GM21619 (cell line): Measurements from ENCODE around the gene TSSK6.
A peak's percentile ranks its signal among the peaks of the same experiment; 100 is the strongest.
"Not testable (repeated sequence)": the region's sequence is repeated elsewhere in the genome, so short reads cannot be mapped to it uniquely, and the experiment has no call there.

Experiments
- ATAC-seq: cut with Tn5 transposase; IDR thresholded peaks from one replicate; pipeline ENCODE4 v1.9.1; 2021; ENCODE audit not compliant: unreplicated experiment

The TSSK6 gene

DNA sequence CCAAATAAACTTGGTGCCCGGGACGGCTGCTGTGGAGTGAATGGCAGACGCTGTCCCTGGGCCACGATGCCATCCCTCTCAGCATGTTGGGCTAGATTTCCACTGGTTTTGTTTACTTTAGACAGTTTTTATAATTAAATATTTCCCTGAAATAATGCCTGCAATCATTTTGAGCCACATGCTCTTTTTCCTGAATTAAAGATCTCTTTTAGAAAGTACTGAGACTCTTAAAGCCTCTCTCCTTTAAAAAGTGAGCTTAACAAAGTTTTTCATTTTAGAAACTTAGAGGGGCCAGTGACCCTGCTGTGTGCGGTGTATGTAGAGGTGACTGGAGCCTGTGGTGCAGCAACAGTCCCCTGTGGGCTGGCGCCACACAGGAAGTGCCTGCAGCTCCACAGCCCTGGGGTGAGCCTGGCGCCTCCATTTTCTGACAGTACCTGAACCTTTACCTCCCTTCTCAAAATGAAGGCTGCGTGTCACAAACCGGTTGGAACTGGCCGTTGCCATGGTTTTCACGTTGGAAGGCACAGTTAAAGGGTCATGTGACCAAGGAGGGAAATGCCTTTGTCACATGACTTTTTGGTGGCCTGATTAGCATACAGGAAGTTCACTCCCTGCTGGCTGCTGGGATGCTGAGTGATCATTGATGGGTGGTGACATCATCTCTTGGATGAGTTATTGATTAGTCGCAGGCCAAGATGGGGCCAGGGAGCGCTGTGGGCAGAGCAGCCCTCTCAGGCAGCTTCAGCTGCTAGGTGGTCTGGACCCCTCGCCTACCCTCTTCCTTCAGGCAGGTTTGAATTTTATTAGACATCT, 26.3 kb downstream of the TSSK6 start:
- peak; percentile 60 for ATAC-seq

DNA sequence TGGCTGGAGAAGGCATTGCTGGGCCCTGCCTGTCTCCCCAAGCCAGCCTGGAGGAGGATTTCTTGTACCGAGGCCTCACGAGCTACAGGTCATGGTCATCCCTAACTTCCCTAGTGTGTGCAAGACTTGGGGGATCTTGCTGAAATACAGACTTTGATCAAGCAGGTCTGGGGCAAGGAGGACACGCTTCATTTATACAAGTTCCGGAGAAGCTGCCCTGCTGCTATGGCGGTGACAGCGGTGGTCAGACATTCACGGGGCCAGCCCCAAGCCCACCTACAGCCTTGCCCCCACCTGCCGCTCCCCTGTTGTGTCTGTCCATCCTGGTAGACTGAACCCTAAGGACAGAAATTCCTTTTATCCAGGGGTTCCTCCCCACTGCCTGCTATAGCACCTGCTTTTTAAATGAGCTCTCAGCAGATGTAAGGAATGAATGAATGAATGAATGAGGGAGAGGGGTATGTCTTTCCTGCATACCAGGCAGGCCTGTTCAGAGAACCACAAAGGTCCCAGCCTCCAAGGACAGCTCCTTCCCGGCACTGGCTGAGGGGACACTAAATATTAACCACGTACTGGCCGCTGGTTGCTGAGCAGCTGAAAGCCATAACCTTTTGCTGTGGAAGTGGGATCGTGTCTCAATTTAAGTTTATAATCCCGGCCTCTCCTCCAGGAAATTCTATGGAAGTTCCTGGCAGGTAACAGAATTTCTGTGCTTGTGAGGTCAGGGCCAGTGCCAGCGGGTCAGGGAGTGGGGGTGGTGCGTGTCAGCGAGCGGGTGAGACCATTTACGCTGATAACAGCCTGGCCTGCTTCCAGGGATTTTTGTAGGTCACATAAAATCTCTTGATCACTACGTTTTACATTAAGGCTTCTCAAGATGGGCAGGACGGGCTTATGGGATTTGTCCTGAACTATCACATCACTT, 27.1 kb downstream of the TSSK6 start:
- no peak for ATAC-seq

DNA sequence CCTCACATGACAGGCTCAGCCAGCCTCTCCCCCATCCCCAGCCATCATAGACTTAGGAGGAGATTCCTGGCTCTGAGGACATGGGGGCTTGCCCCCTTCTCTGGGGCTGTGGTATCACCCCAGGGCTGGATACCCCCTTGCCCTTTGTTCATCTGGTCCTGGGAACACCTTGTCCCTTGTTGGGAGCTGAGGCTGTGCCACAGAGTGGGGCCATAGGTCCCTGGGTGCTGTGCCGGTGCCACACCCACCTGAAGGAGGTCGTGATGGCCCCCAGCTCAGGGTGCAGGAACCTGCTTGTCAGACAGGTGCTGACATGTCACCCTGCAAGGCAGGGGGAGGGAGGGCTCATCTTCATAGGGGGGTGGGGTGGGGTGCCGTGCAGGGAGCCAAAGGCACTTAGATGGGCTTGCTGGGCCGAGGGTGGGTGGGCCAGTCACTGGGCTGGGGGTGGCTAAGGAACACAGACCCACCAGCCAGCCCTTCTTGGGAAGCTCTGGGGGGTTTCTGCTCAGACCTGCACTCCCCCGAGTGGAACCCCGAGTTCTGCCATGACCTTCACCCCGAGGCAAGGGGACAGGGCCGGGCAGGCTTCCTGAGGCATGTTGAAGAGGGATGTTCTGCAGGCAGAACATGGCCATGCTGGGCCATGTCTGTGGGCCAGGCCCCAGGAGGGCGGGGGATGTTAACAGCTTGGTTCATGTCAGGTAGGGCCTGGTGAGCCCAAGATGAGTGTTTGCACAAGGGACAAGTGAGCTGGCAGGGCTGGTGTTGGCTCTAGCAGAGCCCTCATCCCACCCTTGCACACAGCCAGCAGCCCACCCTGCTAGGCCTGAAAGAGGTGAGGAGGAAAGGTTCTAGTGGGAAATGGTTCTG, 28.0 kb downstream of the TSSK6 start:
- no peak for ATAC-seq

- ATAC-seq: no peak
Observed at GRCh38 chr19:19486343-19487076, 28.8 kb downstream of the TSSK6 start.

- ATAC-seq: no peak
Observed at GRCh38 chr19:19485998-19486290, 29.4 kb downstream of the TSSK6 start.

DNA sequence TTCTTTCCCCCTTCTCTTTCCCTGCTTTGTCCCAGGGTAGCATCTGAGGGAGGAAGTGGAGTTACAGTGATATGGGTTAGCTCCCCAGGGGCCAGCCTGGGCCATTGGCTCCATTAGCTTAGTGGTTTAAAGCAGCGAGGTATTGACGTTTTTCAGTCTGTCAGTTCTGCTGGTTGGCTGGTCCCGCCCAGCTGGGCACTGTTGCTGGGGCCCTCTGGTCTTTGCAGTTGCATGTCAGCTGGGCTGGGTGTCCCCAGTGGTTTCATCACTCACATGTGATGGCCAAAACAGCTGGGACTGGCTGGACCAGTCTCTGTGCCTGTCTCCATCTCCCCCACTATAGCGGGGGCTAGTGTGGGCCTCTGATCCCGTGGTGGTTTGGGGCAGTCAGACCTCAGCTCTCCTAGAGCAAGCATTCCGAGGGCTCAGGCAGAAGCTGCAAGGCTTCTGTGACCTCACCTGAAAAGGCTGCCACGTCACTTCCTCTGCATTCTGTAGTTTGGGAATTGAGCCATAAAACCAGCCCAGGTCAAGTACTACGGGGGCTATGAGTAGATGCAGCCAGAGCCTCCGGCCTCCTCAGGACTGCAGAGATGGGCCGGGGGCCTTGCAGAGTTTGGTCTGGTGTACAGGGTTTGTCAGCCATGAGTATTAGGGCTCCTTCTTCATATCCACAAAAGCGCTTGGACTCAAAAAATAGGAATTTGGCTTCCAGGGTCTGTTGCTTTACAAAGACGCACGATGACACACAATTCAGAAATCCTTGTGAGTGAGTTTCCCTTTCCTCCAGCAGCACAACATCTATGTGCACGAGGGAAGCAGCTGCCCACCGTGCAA, 30.0 kb downstream of the TSSK6 start:
- ATAC-seq: no peak

DNA sequence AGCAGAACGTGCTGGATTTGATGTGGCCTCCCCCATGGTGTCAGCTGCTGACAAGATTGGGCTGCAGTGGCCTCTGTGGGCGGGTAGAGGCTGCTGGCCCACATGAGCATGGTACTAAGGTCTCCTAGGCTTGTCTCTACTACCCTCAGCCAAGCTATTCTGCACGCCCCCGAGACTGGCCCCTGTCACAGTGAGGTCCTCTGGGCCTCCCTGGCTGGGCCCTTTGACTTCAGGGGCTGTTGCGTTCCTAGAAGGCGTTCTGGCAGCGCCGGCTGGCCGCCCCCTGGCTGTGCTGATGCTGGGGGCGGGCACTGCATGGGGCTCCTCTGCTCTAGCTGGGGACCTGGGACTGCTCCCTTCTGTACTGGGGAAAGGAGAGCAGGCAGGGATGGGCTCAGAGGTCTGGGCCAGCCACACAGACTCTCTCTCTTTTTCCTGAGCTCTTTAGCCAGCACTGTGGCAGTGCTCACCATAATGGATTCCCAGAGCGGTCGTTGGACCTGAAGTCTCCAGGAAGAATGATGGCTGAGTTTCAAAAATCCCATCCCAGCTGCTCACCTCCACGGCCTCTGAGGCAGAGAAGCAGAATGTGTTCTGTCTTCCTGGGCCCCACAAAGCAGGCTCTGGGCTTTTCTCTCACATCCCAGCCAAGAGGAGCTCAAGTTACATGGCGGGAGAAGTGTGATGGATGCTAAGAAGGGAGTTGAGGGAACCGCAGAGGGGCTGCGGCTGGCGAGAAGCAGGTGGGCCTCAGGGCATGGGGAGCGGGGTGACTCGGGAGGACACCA, 32.3 kb downstream of the TSSK6 start:
- no peak for ATAC-seq

GRCh38 chr19:19480688-19481087, 34.7 kb downstream of the TSSK6 start:
- ATAC-seq: no peak

- no peak for ATAC-seq
Observed at GRCh38 chr19:19477705-19478383, 37.5 kb downstream of the TSSK6 start.

GRCh38 chr19:19475849-19476828, 39.2 kb downstream of the TSSK6 start:
- ATAC-seq: no peak

DNA sequence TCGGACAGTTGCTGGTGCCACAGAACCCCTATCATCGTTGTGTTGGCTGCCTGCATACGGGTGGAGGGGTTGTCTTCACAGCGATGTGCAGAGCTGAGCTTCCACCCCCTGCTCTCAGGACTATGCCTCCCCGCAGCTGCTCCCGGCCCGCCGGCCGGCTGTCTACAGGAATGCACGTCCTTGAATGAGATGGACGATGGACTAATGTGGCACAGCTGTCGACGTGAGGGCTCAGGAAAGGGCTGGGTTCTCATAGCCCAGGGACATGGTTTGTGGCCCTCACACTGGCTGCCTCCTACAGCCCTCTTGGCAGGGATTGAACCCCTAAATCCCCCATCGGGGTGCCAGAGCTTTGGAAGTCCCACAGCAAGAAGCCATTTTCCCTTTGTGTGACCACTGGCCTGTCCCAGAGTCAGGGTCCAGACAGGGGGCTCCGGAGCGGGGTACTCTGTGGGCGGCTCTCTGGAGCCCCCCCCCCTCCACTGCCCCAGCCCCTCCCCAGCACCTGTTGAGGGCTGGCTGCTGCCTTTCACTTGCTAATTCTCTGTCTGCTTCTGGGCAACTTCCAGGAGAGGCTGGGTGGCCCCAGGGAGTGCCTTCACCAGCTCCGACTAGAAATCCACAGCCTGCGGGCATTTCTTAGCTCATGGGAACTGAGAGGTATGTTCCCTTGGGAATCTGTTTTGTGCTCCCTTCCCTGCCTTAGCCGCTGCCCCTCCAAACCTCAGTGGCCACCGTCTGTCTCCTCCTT, 40.2 kb downstream of the TSSK6 start:
- no peak for ATAC-seq

GRCh38 chr19:19472106-19472505, 43.2 kb downstream of the TSSK6 start:
- not testable (repeated sequence) for ATAC-seq

DNA sequence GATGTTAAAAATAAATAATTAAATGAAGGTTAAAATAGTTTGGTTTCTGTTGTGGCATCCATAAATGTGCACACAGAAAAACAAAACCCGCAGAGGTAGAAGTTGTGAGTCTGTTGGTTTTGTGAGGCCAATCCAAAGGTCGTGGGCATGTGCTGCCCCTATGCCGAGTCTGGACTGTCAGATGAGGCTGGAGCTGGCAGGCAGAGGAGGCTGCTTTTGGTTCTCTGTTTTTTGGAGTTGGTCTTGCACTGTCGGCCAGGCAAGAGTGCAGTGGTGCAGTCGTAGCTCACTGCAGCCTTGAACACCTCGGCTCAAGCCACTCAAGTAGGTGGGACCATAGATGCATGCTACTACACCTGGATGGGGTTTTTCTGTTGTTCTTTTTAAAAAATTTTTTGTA, 43.7 kb downstream of the TSSK6 start:
- no peak for ATAC-seq

DNA sequence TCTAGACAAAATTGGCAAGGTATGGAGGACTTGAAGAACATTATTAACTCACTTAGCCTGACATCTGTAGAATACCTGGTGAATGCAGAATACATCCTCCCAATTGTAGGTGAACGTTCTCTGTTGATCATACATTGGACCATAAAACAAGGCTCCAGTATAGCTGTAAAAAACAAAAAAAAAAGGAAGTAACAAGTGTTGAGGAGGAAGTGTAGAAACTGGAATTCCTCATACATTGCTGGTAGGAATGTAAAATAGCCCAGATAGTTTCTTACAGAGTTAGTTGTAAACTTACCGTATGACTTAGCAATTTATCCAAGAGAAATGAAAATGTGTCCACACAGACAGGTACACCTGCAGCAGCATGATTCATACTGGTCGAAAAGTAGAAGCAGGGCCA, 44.8 kb downstream of the TSSK6 start:
- ATAC-seq: no peak

- no peak for ATAC-seq
Observed at GRCh38 chr19:19468424-19469050, 46.8 kb downstream of the TSSK6 start.

DNA sequence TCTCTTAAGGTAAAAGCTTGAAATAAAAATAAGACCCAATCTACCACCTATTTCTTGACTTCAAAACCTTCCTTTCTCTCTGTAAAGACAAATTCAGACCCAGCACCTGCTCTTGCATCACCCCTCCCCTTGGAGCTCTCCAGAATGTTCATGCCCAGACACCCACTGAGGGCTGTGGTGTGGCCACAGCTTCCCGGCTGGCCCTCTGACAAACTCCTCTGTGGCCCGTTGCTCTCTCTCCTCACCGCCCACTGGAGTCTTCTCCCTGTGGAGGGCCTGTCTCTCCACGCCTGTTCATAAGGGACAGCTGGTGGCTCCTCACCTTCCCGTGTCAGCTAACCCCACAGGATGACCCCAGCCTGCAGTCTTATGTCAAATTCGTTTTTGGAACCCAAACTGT, 49.1 kb downstream of the TSSK6 start:
- no peak for ATAC-seq
